Stimulated activated CD4-positive, alpha-beta T cell treated with anti-CD3 and anti-CD28 coated beads, TNF-alpha, amount 100 ng/mL, for 24 hours (primary cell): ENCODE measurements around the gene MAN1A1.
"Not testable (repeated sequence)": the region's sequence is repeated elsewhere in the genome, so short reads cannot be mapped to it uniquely, and the experiment has no call there.

Experiments
- DNase-seq, 3 experiments: peaks; one replicate each; pipeline ENCODE4 v3.0.0-alpha.2; 2020; ENCODE audit warnings: low read depth in 3 of 3

The MAN1A1 gene

DNA sequence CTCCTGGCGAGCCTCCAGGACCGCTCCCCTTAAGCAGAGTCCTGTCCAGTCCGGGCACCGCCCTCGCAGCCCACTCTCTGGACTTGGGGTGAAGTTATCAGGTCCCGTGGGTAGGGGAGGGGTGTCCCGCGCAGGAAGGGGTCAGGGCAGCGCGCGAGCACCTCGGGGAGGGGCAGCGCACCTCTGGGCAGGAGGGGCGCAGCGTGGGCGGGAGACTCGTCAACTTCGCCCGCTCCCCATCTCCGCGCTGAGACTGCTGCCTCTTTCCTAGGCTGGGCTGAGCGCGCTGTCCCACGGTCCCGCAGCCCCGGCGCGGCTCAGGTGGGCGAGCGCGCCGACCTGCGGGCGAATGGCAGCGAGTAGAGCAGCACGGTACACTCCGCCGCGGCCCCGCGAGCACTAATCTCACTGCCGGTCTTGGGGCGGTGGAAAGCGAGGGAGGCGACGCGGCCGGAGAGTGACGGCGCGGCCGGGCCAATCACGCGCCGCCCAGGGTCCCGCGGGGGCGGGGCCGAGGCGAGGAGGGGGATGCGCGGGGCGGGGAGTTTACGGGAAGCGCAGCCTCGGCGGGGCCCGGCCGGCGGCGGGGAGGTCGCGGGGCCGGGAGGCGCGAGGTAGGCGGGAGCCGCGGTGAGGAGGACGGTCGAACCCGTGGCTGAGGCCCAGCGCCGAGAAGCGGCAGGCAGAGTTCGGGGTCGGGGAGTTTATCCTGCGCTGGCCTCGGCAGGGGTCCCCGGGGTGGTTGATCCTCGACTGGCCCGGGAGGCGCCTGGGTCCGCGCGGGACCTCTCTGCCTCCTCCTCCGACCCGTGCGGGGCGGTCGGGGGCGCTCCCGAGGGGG is at the start of gene MAN1A1:
MAN1A1 (minus strand) TSS at position 401 of the 841 bp plus-strand sequence. CDS start 696 bp downstream, outside the sequence.
- peak; percentile 72 to 87 (median 79) for DNase-seq

DNA sequence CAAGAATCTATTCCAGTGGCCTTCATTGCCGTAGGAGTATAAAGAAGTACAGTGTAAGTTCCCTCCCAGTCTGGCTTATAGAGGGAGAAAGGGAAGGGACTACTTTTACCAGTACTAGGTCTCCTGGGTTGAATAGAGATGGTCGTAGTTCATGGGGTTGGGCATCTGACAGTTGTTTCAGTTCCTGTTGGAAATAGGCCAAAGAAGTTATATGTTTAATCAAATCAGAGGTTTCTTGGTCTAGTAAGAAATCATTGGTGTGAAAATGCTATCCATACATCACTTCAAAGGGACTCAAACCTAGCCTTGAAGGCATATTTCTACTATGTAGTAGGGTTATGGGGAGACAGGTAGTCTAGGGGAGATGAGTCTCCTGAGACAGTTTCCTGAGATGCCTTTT is 45.6 kb upstream of the MAN1A1 start:
- DNase-seq = no peak

DNA sequence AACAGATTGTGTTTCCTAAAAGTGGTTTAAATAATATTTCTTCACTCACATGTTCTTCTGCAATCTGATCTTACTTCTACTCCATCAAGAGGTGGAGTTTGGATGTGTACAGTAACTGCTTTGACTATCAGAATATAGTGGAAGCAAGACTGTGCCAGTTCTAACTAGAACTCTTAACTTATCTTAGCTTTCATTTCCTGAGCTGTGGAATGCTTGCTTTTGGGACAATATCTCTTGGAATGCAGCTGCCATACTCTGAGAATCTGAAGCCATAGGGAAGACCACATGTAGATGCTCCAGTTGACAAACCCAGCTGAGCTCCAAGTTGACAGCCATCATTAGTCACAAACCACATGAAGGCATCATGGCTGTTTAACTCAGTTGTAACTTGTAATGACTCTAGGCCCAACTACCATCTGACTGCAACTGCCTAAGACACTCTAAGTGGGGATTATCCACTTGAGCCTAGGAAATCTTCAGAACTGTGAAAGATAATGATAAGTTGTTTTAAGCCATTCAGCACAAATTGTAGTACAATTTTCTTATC is 40.8 kb upstream of the MAN1A1 start:
- no peak for DNase-seq

DNA sequence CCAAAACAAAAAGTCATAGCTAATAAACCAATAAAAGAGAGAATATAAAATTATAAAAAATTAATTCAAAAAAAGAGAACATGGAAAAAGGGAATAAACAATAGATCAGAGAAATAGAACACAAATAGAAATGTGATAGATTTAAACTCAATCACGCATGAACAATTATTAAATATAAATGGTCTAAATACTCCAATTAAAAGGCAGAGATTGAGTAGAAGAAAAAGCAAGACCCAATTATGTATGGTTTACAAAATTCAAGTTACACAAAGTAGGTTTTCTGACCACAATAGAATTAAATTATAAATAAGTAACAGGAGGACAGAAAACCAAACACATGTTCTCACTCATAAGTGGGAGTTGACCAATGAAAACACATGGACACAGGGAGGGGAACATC is 36.4 kb upstream of the MAN1A1 start:
- DNase-seq = no peak

DNA sequence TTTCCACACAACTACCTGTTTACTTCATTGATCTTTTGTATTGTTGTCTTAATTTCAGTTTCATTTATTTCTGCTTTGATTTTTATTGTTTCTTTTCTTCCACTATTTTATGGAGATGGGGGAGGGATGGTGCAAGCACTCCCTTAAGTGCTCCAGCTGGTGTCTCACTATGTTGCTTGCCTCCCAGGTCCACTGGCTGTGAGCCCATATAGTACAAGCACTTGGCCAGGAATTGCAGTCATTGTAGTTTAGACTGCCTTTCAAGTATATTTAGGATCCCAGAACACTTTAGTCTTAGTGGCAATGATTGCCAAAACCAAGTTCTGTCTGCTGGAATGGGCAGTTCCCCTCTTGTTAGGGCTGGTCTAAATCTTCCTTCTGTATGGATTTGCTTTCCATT is 34.9 kb upstream of the MAN1A1 start:
- DNase-seq = no peak

DNA sequence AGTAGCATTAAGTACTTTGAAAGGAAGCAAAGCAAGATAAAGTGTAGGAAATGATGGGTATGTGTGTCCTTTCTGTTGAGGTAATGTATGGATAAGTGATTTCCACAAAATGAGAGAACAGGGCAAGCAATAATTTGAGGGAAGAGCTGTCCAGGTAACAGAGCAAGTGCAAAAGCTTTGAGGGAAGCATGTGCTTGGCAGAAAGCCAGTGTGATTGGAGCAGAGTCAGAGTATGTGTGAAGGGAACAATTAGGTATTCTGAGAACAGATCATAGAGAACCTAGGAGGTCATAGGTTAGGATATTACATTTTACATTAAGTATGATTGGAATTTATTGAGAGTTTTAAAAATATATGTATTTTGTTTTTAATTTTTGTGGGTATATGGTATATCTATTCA is 30.2 kb upstream of the MAN1A1 start:
- DNase-seq = no peak

DNA sequence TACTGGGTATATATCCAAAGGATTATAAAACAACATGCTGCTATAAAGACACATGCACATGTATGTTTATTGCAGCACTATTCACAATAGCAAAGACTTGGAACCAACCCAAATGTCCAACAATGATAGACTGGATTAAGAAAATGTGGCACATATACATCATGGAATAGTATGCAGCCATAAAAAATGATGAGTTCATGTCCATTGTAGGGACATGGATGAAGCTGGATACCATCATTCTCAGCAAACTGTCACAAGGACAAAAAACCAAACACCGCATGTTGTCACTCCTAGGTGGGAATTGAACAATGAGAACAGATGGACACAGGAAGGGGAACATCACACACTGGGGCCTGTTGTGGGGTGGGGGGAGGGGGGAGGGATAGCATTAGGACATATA is 27.5 kb upstream of the MAN1A1 start:
- DNase-seq = not testable (repeated sequence)

DNA sequence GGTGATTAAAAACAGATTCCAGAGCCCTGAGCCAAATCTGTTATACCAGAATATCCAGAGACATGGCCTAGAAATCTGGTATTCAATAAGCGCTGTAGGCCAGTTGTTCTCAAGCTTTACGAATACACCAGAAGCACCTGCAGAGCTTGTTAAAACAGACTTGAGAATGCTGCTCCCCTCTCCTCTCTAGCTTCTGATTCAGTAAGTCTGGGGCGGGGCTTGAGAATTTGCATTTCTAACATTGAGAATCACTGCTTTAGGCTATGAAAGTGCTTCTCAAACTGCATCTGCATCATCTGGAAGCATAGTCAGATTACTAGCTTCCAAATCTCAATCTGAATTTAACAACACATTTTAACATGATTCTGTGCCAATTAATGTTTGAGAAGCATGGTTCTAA is 20.5 kb upstream of the MAN1A1 start:
- no peak for DNase-seq

DNA sequence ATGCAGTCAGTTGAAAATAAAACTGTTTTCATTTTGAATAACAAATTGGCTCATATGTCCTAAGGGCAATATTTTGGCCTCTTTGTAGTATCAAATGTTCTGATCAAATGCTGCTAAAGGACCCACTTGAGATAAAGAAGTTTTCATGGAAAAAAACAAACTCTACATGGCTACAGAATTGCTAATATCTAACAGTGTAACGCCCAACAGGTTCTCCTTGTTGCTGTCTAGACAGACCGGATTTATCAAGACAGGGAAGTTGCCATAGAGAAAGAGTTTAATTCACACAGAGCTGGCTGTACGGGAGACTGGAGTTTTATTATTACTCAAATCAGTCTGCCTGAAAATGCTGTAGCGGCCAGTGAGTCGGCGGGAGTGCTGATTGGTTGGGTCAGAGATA is 19.4 kb upstream of the MAN1A1 start:
- no peak for DNase-seq

DNA sequence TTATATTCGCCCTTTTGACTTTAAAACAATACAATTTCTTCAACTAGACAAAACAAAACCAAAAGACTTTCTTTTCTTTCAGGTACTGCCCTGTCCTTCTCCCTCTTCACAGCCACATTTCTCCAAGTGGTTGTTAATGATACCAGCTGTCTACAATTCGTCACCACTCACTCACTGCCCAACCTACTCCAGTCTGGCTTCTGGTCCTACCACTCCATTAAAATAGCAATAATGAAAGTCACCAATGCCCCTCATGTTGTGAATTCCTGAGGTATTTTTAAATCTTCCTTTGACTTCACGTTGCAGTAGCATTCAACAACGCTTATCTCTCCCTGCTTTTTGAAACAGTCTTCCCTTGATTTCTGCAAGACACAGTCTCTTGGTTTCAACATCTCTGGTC is 11.6 kb upstream of the MAN1A1 start:
- DNase-seq = no peak

DNA sequence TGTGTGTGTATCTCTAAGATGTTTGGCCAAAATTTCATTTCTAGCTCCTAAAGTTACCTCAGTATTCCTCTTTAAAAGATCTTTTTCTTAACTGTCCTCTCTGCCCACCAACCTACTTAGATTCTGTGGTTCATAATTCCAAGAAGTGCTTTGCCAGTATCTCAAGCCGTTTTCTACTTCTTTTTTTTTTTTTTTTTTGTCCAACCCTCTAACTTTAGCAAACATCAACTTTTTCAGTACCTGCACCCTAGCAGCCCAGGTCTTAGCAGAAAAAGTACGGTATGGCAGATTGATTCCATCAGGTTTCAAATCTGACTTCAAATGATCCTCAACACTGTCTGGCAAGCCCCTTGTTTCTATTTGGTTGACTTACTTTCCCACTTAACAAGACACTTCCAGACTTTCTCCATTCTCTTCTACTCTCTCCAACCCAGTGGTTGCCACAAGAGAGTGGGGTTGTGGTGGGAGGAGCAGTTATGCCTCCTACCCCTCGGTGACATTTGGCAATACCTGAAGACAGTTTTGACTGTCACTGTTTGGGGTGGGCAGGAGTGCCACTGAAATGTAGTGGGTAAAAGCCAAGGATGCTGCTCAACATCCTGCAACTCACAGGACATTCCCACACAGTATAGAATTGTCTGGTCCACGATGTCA is 10.8 kb upstream of the MAN1A1 start:
- DNase-seq = no peak

DNA sequence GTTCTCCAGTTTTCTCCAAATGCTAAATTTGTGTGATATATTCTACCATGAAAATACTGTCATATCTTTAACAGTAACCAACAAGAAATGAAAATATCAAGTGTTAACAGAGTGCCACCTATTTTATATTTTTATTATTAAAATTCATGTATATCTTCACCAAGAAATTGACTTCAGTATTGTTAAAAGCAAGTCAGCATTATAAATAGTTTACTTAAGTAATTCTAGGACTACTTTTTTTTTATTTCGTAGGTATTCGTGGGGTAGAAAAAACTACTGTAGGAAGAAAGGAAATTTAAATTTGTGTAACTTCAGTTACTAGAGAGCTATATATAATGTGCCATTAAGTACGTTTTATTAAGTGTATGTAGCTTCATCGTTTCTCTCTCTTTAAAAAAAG is 6.3 kb upstream of the MAN1A1 start:
- DNase-seq = no peak

DNA sequence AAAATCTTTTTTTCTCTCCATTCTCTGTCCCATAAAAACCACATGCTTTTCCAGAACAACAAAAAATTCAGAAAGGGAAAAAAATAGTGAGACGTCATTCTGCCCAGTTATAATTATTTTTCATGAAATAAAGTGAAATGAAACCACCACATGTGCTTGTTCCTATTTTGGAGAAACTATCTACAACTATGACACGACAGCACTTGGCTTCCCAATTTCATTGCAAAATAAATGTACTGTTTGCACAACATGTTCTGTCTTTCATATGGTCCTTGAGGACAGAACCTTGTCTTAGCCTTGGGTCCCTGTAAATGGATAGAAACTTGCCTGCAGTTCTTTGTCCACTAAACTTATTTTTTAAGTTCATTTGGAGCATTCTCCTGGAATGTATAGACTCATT is 5.6 kb upstream of the MAN1A1 start:
- DNase-seq = no peak

DNA sequence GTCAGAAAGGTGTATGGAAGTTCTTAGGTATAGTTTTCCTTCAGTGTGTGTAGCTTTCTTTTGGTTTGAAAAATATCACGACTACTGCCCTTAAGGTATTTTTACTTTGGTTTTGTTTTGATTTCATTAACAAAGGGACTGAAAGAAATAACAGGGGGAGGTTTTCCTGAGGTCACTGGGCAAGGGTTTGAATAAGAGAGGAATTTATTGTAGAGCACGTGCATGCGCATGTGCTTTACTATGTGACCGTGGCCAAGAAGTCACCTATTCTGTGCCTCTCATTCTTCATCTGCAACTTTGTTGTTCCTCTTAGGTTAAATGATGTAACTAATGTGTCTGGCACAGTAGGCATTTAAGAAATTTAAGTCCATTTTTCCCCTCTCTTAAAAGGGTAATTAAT is 4.1 kb upstream of the MAN1A1 start:
- no peak for DNase-seq

DNA sequence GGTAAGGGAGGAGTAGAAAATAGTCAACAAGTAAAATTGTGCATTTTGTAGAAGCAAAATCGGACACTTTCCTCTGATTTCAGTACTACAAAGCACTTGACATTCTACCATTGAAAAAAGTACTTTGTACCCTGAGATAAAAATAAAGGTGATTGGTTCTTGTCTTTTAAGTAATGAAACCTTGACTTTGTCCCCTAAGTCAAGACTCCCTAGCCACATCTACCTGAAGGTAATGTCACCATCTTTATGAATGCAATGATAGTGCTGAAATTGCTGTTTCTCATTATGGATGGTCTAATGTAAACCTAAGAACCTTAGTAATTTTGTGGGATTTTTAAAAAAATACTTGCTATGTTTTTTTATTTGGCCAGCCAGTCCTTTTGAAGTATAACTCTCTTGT is 2.4 kb upstream of the MAN1A1 start:
- DNase-seq = no peak

DNA sequence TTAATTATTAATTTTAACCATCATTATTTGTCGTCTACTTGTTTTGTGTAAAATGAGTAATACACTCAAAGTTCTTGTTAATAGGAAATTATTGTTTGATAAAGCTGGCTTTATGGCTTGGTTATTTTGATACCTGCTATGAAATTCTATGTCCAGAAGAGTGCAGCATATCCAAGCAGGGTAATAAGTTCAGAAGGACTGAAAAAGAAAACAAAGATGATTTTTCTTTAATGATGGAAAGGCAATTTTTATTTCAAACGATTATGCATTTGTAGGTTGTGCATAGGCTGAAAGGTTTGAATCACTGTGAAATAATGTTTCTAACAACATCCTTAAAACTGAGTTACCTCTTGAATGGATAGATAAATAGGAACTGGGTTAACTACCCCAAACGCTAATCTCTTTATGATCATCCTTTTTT is 1.4 kb upstream of the MAN1A1 start:
- no peak for DNase-seq

DNA sequence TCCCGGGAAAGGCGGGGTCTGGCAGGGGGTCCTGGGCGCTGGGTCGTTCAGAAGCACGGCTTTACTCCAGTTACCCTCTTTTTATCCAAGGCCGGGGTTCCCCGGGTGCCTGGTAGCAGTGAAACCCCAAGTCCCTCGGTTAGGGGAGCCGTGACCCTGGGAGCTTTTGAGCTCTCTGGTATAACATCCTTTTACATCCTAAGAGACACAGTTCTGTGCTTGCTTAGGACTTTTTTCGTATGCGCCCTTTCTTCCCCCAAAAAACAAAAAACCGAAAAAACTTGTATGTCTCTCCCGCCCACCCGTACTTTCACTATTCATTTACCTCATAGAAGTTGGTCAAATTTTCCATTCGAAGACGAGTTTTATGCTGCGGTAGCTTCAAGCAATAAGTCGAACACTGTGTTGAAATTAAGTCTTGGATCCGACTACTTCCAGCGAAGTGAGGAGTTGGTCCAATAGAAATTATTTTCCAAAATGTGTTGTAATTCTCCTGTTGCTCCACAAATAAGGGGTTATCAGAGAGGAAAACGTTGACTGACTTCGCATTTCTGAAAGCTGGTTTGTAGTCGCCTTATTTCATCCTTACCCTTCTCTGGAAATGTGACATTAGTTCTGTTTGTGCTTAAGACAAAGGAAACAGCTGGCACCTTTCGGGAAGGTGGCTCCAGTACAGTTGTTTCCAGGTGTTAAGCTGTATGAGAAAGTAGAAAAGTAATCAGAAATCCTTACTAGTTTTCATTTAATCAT is 816 bp upstream of the MAN1A1 start:
- peak in 2 of 3 experiments; percentile 39 to 52 for DNase-seq

DNA sequence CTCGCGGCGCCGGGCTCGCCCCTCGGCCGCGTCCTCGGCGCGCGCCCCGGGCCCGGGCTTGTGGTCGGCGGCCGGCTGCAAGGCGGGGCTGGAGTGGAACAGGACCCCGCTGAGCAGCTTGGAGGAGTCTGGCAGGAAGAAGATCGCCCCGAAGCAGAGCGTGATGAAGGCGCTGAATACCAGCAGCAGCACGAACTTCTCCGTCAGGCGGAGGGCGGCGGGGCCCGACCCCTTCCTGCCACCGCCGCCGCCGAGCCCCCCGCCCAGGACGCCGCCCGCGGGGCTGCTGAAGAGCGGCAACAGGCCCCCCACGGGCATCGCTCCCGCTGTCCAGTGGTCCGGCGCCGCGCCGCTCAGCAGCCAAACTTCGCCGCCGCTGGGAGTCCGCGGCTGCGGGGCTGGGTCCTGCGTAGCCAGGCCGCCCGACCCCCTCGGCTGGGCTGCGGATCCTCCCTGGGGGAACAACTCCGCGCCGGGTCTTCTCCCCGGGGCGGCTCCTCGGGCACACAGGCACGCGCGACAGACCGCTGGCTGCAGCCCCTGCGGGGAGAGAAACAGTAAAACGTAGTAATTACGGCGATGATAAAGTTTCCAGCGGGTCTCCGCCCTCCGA is 707 bp downstream of the MAN1A1 start:
- peak in 1 of 3 experiments; percentile 16 for DNase-seq

DNA sequence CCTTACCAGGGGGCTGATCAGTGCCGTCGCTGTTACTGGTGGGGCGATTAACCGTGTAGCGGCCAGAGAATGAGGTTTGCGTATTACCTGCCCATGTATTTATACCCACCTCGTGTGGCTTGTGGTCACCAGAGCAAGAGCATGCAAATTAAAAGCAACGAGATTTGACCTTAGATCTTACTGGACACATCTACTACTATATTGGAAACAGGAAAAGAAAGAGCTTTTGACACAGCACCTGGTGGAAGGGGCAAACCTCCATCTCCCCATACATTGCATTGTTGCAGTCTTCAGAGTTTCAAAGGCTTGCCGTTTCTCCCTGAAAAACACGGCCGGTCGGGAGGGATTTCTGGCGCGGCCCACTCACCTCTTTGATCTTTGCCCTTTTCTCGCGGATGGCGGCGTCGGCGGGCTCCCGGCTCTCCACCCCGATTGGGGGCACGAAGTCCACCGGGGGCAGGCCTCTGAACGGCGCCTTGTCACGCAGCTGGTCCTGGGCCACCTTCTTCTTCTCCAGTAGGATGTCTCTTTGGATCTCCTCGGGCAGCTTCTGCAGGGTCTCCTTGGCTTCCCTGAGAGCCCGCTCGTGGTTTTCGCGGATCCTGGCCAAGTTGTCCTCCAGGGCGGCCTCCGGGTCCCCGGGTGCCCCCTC is 1.3 kb downstream of the MAN1A1 start:
- peak in 1 of 3 experiments; percentile 37 for DNase-seq

DNA sequence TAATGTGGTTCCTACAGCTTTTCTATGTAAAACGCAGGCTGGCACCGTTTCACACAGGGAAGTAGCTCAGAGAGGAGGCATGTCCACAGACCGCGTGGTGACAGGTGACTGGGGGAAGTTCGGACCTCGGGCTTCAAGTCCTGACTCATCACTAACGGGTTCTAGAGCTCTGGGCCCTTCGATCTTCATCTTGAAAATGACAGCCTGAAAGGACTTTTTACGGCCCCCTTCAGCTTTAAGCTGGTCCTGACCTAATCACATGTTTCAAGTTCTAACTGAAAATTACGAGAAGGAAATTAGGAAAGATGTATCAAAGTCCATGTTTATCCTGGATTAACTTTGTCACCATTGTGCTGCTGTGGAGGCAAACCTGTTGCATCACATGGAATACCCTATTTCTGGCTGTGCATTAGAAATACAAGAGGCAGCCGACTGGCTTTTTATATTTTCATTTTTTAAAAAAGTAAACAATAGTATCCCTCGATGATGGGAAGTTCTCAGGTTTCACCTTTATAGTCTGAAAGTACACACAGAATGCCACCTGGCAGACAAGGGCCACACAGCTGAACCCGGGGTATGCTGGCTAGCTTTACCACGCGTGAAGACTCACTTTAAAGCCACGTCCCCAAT is 2.0 kb downstream of the MAN1A1 start:
- DNase-seq = peak in 1 of 3 experiments; percentile 21

DNA sequence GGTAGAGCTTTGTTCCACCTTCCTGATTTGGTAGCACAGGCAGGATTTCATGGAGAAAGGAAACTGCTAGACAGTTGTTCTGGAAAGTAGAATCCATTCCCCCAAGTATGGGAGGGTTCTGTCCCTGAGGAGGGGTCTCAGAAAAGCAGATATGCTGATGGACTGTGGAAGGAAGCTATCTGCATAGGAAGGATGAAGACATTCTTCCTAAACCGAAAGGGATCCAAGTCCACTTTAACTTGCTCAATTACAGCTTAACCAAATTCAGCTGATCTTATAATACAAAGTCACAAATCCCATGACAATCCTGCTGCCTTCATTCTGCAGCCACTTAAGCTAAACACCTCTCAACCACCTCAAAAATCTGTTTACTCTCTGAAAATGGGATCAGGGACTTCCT is 2.6 kb downstream of the MAN1A1 start:
- no peak for DNase-seq
